ENCODE measurements around the gene TLE1. TPM values are rescaled to one million over a fixed set of nuclear protein-coding genes. Genes with fewer than 3 reads are reported as not detected.
"Not testable (repeated sequence)": the region's sequence is repeated elsewhere in the genome, so short reads cannot be mapped to it uniquely, and the experiment has no call there.

TLE1 gene
- total RNA-seq, 1 experiment from 2014 or later, result 49.0 TPM

DNA sequence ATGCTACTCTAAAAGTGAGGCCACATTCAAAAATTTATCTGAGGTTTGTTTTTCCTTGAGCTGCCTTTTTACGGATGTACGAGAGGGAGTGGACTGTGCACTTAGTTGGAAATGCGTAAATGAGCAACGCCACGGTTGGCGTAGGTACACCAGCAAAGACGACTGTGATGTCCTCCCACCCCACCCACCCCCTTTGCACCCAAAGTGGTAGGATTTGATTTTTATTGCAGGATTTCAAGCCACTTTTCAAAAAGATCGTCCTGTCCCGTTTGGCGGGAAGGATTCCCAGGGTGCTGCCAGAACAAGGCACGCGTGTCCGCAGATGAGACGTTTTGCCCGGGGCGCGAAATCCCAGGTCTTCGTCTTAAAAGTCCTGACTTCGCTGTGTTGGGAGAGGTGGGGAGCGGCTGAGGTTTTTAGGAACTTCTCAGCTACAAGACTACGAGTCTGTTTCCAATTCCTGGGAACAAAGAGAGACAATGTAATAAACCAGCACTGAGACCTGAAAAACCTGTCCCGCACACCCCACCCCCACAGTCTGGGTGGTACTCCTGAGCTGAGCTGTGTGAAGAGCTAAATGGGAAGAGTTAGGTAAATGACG is 1.0 kb upstream of the TLE1 start:
- Histone ChIP-seq H3K9ac (ENCODE audit: low read length) (peak overlapping the region; percentile 79), H3K4me1 (ENCODE audit: insufficient read depth, low read length) (peaks cover 16% of the 10 kb centered on the region), H4K20me1 (ENCODE audit: low read length) (peaks cover 15% of the 10 kb centered on the region), H3K4me3 (ENCODE audit: low read length) (peak overlapping the region; percentile 73), H3F3A (ENCODE audit: low read length, unreplicated experiment) (no peaks in the 10 kb centered on the region), H3K79me2 (ENCODE audit: low read length) (peaks cover 39% of the 10 kb centered on the region), H3K27me3 (ENCODE audit: low read length) (no peaks in the 10 kb centered on the region), H3K36me3 (ENCODE audit: low read depth, low read length) (peaks cover 3% of the 10 kb centered on the region; the same call in 1 of the 2 replicates), H3K27ac (ENCODE audit: low read length) (peak overlapping the region; percentile 81), H3K4me2 (ENCODE audit: low read length) (peak overlapping the region; percentile 86), H3K9me3 (ENCODE audit: low read length) (no peaks in the 10 kb centered on the region), H2AFZ (ENCODE audit: low read length) (peak overlapping the region; percentile 62), H3K9me2 (replicated peaks; ENCODE audit: low read length) (no peaks in the 10 kb centered on the region)
- no TSS peak for BruUV-seq (replicated peaks)
- ATAC-seq, result no peak
- peak; percentile 89 for DNase-seq
- ChIA-PET POLR2A (ENCODE audit: unreplicated experiment) (interaction anchor here (0.6 to 0.7 kb wide), 2 partner anchors 116 to 916 kb away, joined by 4 read pairs; no protein-coding TSS in a partner anchor), CTCF (no interaction called here)
- TF ChIP-seq, protein P1, sequence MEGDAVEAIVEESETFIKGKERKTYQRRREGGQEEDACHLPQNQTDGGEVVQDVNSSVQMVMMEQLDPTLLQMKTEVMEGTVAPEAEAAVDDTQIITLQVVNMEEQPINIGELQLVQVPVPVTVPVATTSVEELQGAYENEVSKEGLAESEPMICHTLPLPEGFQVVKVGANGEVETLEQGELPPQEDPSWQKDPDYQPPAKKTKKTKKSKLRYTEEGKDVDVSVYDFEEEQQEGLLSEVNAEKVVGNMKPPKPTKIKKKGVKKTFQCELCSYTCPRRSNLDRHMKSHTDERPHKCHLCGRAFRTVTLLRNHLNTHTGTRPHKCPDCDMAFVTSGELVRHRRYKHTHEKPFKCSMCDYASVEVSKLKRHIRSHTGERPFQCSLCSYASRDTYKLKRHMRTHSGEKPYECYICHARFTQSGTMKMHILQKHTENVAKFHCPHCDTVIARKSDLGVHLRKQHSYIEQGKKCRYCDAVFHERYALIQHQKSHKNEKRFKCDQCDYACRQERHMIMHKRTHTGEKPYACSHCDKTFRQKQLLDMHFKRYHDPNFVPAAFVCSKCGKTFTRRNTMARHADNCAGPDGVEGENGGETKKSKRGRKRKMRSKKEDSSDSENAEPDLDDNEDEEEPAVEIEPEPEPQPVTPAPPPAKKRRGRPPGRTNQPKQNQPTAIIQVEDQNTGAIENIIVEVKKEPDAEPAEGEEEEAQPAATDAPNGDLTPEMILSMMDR (conservative IDR thresholded peaks at IDR 0.05; ENCODE audit: low read depth, low read length), result no peak
- no peak for TF ChIP-seq EZH2 (IDR thresholded peaks at IDR 0.05; ENCODE audit: low read length, unreplicated experiment)
- TF ChIP-seq EZH2phosphoT487 (IDR thresholded peaks at IDR 0.05; ENCODE audit: borderline replicate concordance, low read length), result no peak
- intact Hi-C loops (cut with micrococcal nuclease), result loop anchor here (1.0 to 10.0 kb wide), 2 partner anchors 27 to 54 kb away; no protein-coding TSS in a partner anchor

DNA sequence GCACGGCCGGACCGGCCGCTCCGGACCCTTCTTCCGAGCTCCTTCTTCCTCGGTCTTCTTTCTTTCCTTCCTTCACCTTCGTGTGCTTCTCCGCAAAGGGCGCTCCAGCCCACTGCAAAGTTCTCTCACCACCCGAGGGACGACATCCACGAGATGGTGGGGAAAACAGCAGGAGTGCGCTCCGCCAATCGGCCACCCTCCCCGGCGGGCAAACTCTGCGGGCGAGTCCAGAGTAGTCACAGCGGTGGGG is 329 bp downstream of the TLE1 start:
- H3F3A ChIP-seq (ENCODE audit: low read length, unreplicated experiment); H3K9me2 ChIP-seq (replicated peaks; ENCODE audit: low read length); DNase-seq; BruUV-seq (replicated peaks); H3K27me3 ChIP-seq (ENCODE audit: low read length); H3K9me3 ChIP-seq (ENCODE audit: low read length); CTCF ChIA-PET: not testable (repeated sequence)
- intact Hi-C loops (cut with micrococcal nuclease), result loop anchor here (2.0 to 10.0 kb wide), 10 partner anchors 87 to 1082 kb away; no protein-coding TSS in a partner anchor
- peaks cover 29% of the 10 kb centered on the region for H4K20me1 ChIP-seq (ENCODE audit: low read length)
- H3K4me3 ChIP-seq (ENCODE audit: low read length), result peak overlapping the region; percentile 81
- POLR2A ChIA-PET (ENCODE audit: unreplicated experiment), result interaction anchor here (0.6 to 1.0 kb wide), 2 partner anchors 94 to 154 kb away, joined by 3 to 18 read pairs; no protein-coding TSS in a partner anchor
- H3K79me2 ChIP-seq (ENCODE audit: low read length), result peaks cover 52% of the 10 kb centered on the region
- H3K27ac ChIP-seq (ENCODE audit: low read length), result peak overlapping the region; percentile 62
- peak overlapping the region; percentile 91 for H3K4me2 ChIP-seq (ENCODE audit: low read length)
- 0 out of 2 replicates have a peak overlapping the region, but pooled peaks have one; percentile 10 for H2AFZ ChIP-seq (ENCODE audit: low read length)
- peak; percentile 5; the same call in 1 of the 2 replicates for ATAC-seq
- peak overlapping the region; percentile 83 for H3K9ac ChIP-seq (ENCODE audit: low read length)
- H3K4me1 ChIP-seq (ENCODE audit: insufficient read depth, low read length), result peaks cover 29% of the 10 kb centered on the region
- H3K36me3 ChIP-seq (ENCODE audit: low read depth, low read length), result peaks cover 15% of the 10 kb centered on the region

DNA sequence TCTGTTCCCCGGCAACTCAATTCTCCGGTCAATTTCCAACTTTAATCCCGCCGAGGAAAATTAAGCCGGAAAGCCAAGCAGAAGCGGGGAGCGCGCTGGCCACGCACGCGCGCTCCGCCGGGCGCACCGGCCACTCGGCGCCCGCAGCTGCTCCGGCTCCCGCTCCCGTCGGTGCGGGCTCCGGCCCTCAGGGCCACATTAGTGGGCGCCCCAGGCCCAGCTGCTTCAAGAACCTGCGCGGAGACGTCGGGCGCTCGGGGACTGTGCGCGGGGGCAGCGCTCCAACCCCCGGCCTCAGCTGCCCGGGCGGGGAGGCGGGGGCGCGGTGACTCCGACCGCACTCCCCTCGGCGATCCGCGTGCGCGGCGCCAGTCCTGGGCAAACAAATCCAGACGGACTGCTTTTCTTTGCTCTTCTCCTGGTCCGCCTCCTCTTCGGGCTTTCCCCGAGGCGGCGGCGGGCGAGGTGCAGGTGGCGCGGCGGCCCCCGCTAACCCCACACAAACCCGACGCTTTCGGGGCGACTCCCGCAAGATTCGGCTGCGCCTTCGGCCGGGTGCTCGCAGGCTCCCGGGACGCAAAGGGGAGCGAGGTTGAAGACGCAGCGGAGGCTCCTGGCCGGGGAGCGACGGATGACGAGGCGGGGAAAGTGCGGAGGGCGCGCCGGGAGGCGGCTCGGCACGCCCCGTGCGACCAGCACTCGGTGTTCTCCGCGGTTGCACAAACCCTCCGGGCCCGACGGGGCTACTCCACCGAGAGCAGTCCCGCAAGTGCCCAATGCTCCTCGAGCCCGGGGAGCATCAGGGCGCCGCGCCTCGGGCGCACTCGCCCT is 870 bp downstream of the TLE1 start:
- DNase-seq, result peak; percentile 24
- CTCF ChIA-PET, result not testable (repeated sequence)
- H3K79me2 ChIP-seq (ENCODE audit: low read length), result peaks cover 58% of the 10 kb centered on the region

More for the DNA sequence above, 870 bp downstream of the TLE1 start:
- peaks cover 34% of the 10 kb centered on the region for H4K20me1 ChIP-seq (ENCODE audit: low read length)
- H3K9me3 ChIP-seq (ENCODE audit: low read length); H2AFZ ChIP-seq (ENCODE audit: low read length); H3F3A ChIP-seq (ENCODE audit: low read length, unreplicated experiment); H3K9me2 ChIP-seq (replicated peaks; ENCODE audit: low read length); H3K27me3 ChIP-seq (ENCODE audit: low read length); BruUV-seq (replicated peaks): not testable (repeated sequence)
- peak; percentile 1; the same call in 1 of the 2 replicates for ATAC-seq
- peak overlapping the region; percentile 83 for H3K9ac ChIP-seq (ENCODE audit: low read length)
- H3K4me1 ChIP-seq (ENCODE audit: insufficient read depth, low read length), result peaks cover 34% of the 10 kb centered on the region
- peak overlapping the region; percentile 81 for H3K4me3 ChIP-seq (ENCODE audit: low read length)
- peak overlapping the region; percentile 62 for H3K27ac ChIP-seq (ENCODE audit: low read length)
- intact Hi-C loops (cut with micrococcal nuclease), result loop anchor here (2.0 to 10.0 kb wide), 10 partner anchors 86 to 1081 kb away; no protein-coding TSS in a partner anchor
- H3K36me3 ChIP-seq (ENCODE audit: low read depth, low read length), result peaks cover 21% of the 10 kb centered on the region
- POLR2A ChIA-PET (ENCODE audit: unreplicated experiment), result interaction anchor here (0.6 to 1.0 kb wide), 2 partner anchors 95 to 154 kb away, joined by 3 to 18 read pairs; no protein-coding TSS in a partner anchor
- peak overlapping the region; percentile 91 for H3K4me2 ChIP-seq (ENCODE audit: low read length)

All from PC-3 (cell line).